Mesenchymal stem cell (in vitro differentiated cells and primary cell): ENCODE data around the gene NRG4.

Experiments
- DNase-seq: peaks from one replicate; pipeline ENCODE4 v3.0.0-alpha.2; 2013
- H2AFZ ChIP-seq: one replicate; pipeline ENCODE4 v1.6.1; 2013; ENCODE audit warnings: low read depth, mild to moderate bottlenecking, control low read depth, inconsistent platforms, low read length, moderate library complexity
- H2AK5ac ChIP-seq: 2 replicates; pipeline ENCODE4 v1.6.1; 2013; ENCODE audit warnings: low read length, moderate library complexity, mild to moderate bottlenecking, inconsistent platforms; ENCODE audit not compliant: severe bottlenecking
- H2BK120ac ChIP-seq: one replicate; pipeline ENCODE4 v1.6.1; 2013; ENCODE audit warnings: low read depth, mild to moderate bottlenecking, inconsistent platforms, low read length, moderate library complexity
- H2BK12ac ChIP-seq, 2 experiments: one replicate each; pipeline ENCODE4 v1.6.1; 2013; ENCODE audit warnings: inconsistent platforms in 2 of 2, low read length in 2 of 2, mild to moderate bottlenecking in 2 of 2, moderate library complexity in 2 of 2, control low read depth in 1 of 2
- H2BK15ac ChIP-seq: one replicate; pipeline ENCODE4 v1.6.1; 2013; ENCODE audit warnings: mild to moderate bottlenecking, low read depth, inconsistent platforms; ENCODE audit not compliant: poor library complexity, severe bottlenecking
- H2BK5ac ChIP-seq: 2 replicates; pipeline ENCODE4 v1.6.1; 2013; ENCODE audit warnings: low read depth, mild to moderate bottlenecking, low read length, control low read depth, inconsistent platforms; ENCODE audit not compliant: poor library complexity, severe bottlenecking
- H3K14ac ChIP-seq, 2 experiments: one replicate each; pipeline ENCODE4 v1.6.1; 2013; ENCODE audit warnings: inconsistent platforms in 2 of 2, low read length in 2 of 2, control low read depth in 1 of 2, mild to moderate bottlenecking in 1 of 2, moderate library complexity in 1 of 2
- H3K18ac ChIP-seq, 2 experiments: one replicate each; pipeline ENCODE4 v1.6.1; 2013; ENCODE audit warnings: inconsistent platforms in 2 of 2, low read length in 2 of 2, control low read depth in 1 of 2, low read depth in 1 of 2, mild to moderate bottlenecking in 1 of 2
- H3K23ac ChIP-seq, 2 experiments: one replicate each; pipeline ENCODE4 v1.6.1; 2013; ENCODE audit warnings: inconsistent platforms in 2 of 2, low read length in 2 of 2, mild to moderate bottlenecking in 2 of 2, moderate library complexity in 2 of 2, control low read depth in 1 of 2
- H3K27ac ChIP-seq: 2 replicates; pipeline ENCODE4 v1.5.1; 2013; ENCODE audit warnings: mild to moderate bottlenecking, moderate library complexity, low read length, control low read depth, inconsistent platforms; ENCODE audit not compliant: poor library complexity, severe bottlenecking
- H3K27me3 ChIP-seq, 2 experiments: 2 replicates each; pipeline versions ENCODE4 v1.6.1 to v1.7.0; 2013; ENCODE audit warnings: low read length in 2 of 2, mild to moderate bottlenecking in 2 of 2, moderate library complexity in 2 of 2, control low read depth in 1 of 2, inconsistent platforms in 1 of 2; ENCODE audit not compliant: control insufficient read depth in 1 of 2, insufficient read depth in 1 of 2
- H3K36me3 ChIP-seq, 2 experiments: 2 replicates each; pipeline versions ENCODE4 v1.6.1 to v1.7.0; 2013; ENCODE audit warnings: low read length in 2 of 2, control low read depth in 1 of 2, inconsistent platforms in 1 of 2, low read depth in 1 of 2, mild to moderate bottlenecking in 1 of 2; ENCODE audit not compliant: insufficient read depth in 2 of 2, control insufficient read depth in 1 of 2
- H3K4ac ChIP-seq, 2 experiments: one replicate each; pipeline ENCODE4 v1.6.1; 2013; ENCODE audit warnings: inconsistent platforms in 2 of 2, low read length in 2 of 2, mild to moderate bottlenecking in 2 of 2, moderate library complexity in 2 of 2, control low read depth in 1 of 2, low read depth in 1 of 2
- H3K4me1 ChIP-seq: 2 replicates; pipeline ENCODE4 v1.6.1; 2013; ENCODE audit warnings: low read depth, low read length, control low read depth; ENCODE audit not compliant: control insufficient read depth, insufficient read depth
- H3K4me2 ChIP-seq: 2 replicates; pipeline ENCODE4 v1.6.1; 2013; ENCODE audit warnings: low read length, mild to moderate bottlenecking, inconsistent platforms; ENCODE audit not compliant: poor library complexity, severe bottlenecking
- H3K4me3 ChIP-seq, 2 experiments: 2 replicates each; pipeline versions ENCODE4 v1.5.1 to v1.7.0; 2013; ENCODE audit warnings: low read length in 2 of 2, mild to moderate bottlenecking in 2 of 2, control low read depth in 1 of 2, low read depth in 1 of 2; ENCODE audit not compliant: insufficient read depth in 1 of 2
- H3K79me1 ChIP-seq: replicated peaks from 2 replicates; pipeline ENCODE4 v1.6.1; 2013; ENCODE audit warnings: mild to moderate bottlenecking, control low read depth, low read length, inconsistent platforms; ENCODE audit not compliant: poor library complexity, severe bottlenecking
- H3K9ac ChIP-seq: 2 replicates; pipeline ENCODE4 v1.7.0; 2013; ENCODE audit warnings: mild to moderate bottlenecking, low read length, moderate library complexity
- H3K9me3 ChIP-seq: 2 replicates; pipeline ENCODE4 v1.7.0; 2013; ENCODE audit warnings: mild to moderate bottlenecking, low read length; ENCODE audit not compliant: control insufficient read depth
- H4K8ac ChIP-seq: one replicate; pipeline ENCODE4 v1.6.1; 2013; ENCODE audit warnings: inconsistent platforms, mild to moderate bottlenecking, low read length, moderate library complexity
- H4K91ac ChIP-seq: one replicate; pipeline ENCODE4 v1.6.1; 2013; ENCODE audit warnings: mild to moderate bottlenecking, low read length, inconsistent platforms
- WGBS: methylation state at CpG from one replicate; pipeline ENCODE4 v1.1.7; 2013; ENCODE audit warnings: mixed read lengths; 5-methylcytosine and 5-hydroxymethylcytosine counted together

Gene NRG4

DNA sequence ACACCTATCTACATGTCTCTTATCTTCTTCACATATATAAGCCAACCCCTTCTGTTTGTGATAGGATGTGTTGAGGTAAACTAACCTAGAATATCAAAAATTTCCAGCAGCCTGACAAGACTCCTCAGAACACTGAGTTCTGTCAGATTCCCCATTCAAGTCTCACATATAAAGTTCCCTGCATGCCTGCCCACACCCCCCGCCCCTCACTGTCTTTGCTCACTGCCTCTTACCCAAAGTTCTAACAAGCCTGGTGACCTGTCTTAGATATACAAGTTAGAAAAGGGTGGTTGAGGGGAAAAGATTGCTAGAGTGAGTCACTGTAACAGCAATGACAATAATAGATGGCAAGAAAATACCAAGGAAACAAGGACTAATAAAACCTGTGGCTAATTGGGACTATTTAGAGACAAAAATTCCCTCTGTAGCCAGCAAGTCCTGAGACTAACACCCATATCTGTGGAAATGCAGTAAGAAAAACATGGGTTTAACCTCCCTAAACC is 68.5 kb downstream of the NRG4 start:
- Histone ChIP-seq H2AFZ (no peak overlapping the region), H3K9me3 (no peaks in the 10 kb centered on the region), H2BK12ac (no peak overlapping the region), H3K27ac (no peak overlapping the region), H3K4me1 (no peaks in the 10 kb centered on the region), H3K14ac (no peak overlapping the region), H2BK15ac (no peak overlapping the region), H3K4me3 (no peak overlapping the region), H3K36me3 (peaks cover 0 to 12% of the 10 kb centered on the region in 2 experiments), H2BK5ac (no peak overlapping the region), H4K91ac (no peak overlapping the region), H2BK120ac (no peak overlapping the region), H3K4ac (no peak overlapping the region), H3K18ac (no peak overlapping the region), H3K27me3 (peaks cover 0 to 72% of the 10 kb centered on the region in 2 experiments), H3K79me1 (no peaks in the 10 kb centered on the region), H3K4me2 (no peak overlapping the region), H3K9ac (no peak overlapping the region), H3K23ac (no peak overlapping the region), H2AK5ac (no peak overlapping the region), H4K8ac (no peak overlapping the region)
- peak; percentile 27 for DNase-seq
- WGBS, result no CpG with 5 or more reads among the region's 1 CpG

GRCh38 chr15:75943246-75943645 is 69.0 kb downstream of the NRG4 start:
- H2AFZ ChIP-seq, result no peak overlapping the region
- no peaks in the 10 kb centered on the region for H3K9me3 ChIP-seq
- H3K27me3 ChIP-seq, result peaks cover 0 to 72% of the 10 kb centered on the region in 2 experiments
- H2BK120ac ChIP-seq, result no peak overlapping the region
- no peak overlapping the region for H2BK15ac ChIP-seq
- H3K4me1 ChIP-seq, result no peaks in the 10 kb centered on the region
- H3K4ac ChIP-seq, result no peak overlapping the region
- WGBS, result 88% methylated on average over 4 of the region's 5 CpGs
- H3K4me2 ChIP-seq, result no peak overlapping the region
- H3K79me1 ChIP-seq, result no peaks in the 10 kb centered on the region
- H4K8ac ChIP-seq, result no peak overlapping the region
- H2BK5ac ChIP-seq, result no peak overlapping the region
- H2BK12ac ChIP-seq, result no peak overlapping the region
- no peak overlapping the region for H3K4me3 ChIP-seq
- H3K23ac ChIP-seq, result no peak overlapping the region
- no peak for DNase-seq
- H3K27ac ChIP-seq, result no peak overlapping the region
- H2AK5ac ChIP-seq, result no peak overlapping the region
- H4K91ac ChIP-seq, result no peak overlapping the region
- H3K14ac ChIP-seq, result no peak overlapping the region
- no peak overlapping the region for H3K9ac ChIP-seq
- peaks cover 0 to 18% of the 10 kb centered on the region in 2 experiments for H3K36me3 ChIP-seq
- no peak overlapping the region for H3K18ac ChIP-seq

- Histone ChIP-seq H3K23ac (no peak overlapping the region), H3K4me1 (no peaks in the 10 kb centered on the region), H4K8ac (no peak overlapping the region), H3K27me3 (peaks cover 0 to 66% of the 10 kb centered on the region in 2 experiments), H2BK15ac (no peak overlapping the region), H4K91ac (no peak overlapping the region), H3K36me3 (peaks cover 5 to 25% of the 10 kb centered on the region in 2 experiments), H2AFZ (no peak overlapping the region), H3K9me3 (no peaks in the 10 kb centered on the region), H3K4ac (no peak overlapping the region), H2BK5ac (no peak overlapping the region), H3K4me2 (no peak overlapping the region), H2BK12ac (no peak overlapping the region), H3K9ac (no peak overlapping the region), H2AK5ac (no peak overlapping the region), H3K79me1 (no peaks in the 10 kb centered on the region), H3K4me3 (no peak overlapping the region), H3K14ac (peak overlapping the region in 1 of 2 experiments; percentile 4), H3K18ac (no peak overlapping the region), H2BK120ac (no peak overlapping the region), H3K27ac (no peak overlapping the region)
- no peak for DNase-seq
- 67% methylated on average over 3 of the region's 3 CpGs for WGBS
Observed at GRCh38 chr15:75942464-75942863, 69.8 kb downstream of the NRG4 start.

DNA sequence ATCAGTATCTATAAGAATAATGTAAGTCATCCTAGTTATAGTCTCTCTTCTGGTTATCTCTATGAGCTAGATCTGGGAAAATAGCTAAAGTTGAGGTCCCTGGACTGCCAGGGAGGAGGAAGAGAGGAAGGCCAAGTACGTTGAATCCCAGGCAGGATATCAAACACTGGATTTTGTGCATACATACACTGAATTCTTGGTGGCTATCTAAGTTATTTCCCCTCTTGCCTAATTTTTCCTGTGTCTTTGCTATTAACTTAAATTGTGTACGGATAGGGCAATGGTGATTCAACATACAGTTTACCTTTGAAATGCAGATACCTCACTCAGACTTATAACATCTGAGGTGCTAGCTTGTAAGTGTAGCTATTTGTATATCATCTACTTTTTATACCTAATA is 81.4 kb downstream of the NRG4 start:
- Histone ChIP-seq H3K18ac (no peak overlapping the region), H3K27me3 (no peaks in the 10 kb centered on the region), H3K4me1 (no peaks in the 10 kb centered on the region), H3K79me1 (peaks cover 17% of the 10 kb centered on the region), H2BK5ac (no peak overlapping the region), H2BK120ac (no peak overlapping the region), H2AFZ (no peak overlapping the region), H3K27ac (no peak overlapping the region), H3K4me2 (no peak overlapping the region), H3K4me3 (no peak overlapping the region), H3K23ac (no peak overlapping the region), H3K4ac (no peak overlapping the region), H3K36me3 (peaks cover 7 to 79% of the 10 kb centered on the region in 2 experiments), H2BK12ac (no peak overlapping the region), H4K91ac (no peak overlapping the region), H3K14ac (no peak overlapping the region), H3K9me3 (no peaks in the 10 kb centered on the region), H2AK5ac (no peak overlapping the region), H2BK15ac (no peak overlapping the region), H4K8ac (no peak overlapping the region), H3K9ac (no peak overlapping the region)
- no peak for DNase-seq
- 100% methylated on average over 1 of the region's 2 CpGs for WGBS
